ENCODE results near the gene APOB.

DNA sequence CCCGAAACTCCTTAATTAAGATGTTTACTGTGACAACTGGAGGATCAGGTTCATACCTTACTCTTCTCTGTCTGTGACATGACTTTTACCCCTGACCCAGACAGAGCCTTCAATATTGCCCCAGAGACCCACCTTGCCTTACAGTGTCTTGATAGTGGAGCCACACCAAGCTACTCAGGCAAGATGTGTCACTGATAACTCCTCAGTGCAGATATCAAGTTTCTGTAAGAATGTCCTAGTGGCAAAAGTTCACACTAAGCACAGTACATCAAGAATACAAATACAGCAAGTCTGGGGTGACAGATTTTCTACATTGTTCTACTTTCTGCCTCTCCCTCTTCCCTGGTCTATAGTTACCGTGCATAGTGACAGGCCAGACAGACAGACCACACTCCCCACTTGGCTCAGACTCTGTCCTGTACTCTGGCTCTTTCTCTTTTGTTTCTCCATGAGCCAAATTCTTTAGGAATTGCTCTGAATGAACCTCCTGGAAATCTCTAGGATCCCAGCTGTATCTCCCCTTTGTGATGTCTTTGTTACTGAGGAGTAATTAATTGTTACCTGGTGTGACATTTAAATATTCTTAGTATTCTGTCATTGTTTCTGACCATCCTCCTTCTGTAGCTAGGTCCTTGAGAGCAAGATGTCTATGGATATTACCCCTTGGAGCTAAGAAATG is 24.1 kb upstream of the APOB start:
- TF ChIP-seq, protein P1, sequence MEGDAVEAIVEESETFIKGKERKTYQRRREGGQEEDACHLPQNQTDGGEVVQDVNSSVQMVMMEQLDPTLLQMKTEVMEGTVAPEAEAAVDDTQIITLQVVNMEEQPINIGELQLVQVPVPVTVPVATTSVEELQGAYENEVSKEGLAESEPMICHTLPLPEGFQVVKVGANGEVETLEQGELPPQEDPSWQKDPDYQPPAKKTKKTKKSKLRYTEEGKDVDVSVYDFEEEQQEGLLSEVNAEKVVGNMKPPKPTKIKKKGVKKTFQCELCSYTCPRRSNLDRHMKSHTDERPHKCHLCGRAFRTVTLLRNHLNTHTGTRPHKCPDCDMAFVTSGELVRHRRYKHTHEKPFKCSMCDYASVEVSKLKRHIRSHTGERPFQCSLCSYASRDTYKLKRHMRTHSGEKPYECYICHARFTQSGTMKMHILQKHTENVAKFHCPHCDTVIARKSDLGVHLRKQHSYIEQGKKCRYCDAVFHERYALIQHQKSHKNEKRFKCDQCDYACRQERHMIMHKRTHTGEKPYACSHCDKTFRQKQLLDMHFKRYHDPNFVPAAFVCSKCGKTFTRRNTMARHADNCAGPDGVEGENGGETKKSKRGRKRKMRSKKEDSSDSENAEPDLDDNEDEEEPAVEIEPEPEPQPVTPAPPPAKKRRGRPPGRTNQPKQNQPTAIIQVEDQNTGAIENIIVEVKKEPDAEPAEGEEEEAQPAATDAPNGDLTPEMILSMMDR (IDR thresholded peaks at IDR 0.05) = no peak
- TF ChIP-seq POLR2A (IDR thresholded peaks at IDR 0.05) = no peak

Data from breast epithelium (tissue), 3 donors.